ENCODE data around the gene ARHGAP45. TPM values are rescaled to one million over a fixed set of nuclear protein-coding genes. Genes with fewer than 3 reads are reported as not detected.

ARHGAP45 gene
- total RNA-seq, 1 experiment from 2014 or later = 0.57 TPM

GRCh38 chr19:1103708-1104310, 36.8 kb downstream of the ARHGAP45 start, which contains the start of gene GPX4:
Gene GPX4 (plus strand): TSS chr19:1103994. CDS start chr19:1104044, 50 bp downstream.
- DNase-seq (ENCODE audit: low read depth) = peak; percentile 99

GRCh38 chr19:1104311-1105007, 37.5 kb downstream of the ARHGAP45 start:
- peak; percentile 65 for DNase-seq (ENCODE audit: low read depth)

DNA sequence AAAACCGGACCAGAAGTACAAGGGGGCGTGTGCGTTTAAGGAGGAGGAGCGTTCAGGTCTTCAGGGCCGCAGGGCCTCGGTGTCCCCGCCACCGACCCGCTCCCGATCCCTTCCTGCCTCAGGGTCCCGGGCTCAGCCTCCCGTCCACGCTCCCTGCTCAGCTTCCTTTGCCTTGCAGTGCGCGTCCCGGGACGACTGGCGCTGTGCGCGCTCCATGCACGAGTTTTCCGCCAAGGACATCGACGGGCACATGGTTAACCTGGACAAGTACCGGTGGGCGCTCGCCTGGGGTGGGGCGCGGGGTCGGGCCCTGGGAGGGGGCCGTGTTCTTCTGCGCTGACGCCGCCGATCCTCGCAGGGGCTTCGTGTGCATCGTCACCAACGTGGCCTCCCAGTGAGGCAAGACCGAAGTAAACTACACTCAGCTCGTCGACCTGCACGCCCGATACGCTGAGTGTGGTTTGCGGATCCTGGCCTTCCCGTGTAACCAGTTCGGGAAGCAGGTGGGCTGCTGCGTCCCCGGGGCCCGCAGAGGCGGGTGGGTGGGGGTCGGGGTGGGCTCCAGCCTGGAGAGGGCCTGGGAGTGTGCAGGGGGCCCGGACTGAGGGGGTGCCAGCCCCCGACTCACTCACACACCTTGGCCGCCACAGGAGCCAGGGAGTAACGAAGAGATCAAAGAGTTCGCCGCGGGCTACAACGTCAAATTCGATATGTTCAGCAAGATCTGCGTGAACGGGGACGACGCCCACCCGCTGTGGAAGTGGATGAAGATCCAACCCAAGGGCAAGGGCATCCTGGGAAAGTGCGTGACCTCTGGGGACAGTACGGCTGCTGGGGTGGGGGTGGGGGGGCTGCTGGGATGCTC, 38.3 kb downstream of the ARHGAP45 start:
- no peak for DNase-seq (ENCODE audit: low read depth)

DNA sequence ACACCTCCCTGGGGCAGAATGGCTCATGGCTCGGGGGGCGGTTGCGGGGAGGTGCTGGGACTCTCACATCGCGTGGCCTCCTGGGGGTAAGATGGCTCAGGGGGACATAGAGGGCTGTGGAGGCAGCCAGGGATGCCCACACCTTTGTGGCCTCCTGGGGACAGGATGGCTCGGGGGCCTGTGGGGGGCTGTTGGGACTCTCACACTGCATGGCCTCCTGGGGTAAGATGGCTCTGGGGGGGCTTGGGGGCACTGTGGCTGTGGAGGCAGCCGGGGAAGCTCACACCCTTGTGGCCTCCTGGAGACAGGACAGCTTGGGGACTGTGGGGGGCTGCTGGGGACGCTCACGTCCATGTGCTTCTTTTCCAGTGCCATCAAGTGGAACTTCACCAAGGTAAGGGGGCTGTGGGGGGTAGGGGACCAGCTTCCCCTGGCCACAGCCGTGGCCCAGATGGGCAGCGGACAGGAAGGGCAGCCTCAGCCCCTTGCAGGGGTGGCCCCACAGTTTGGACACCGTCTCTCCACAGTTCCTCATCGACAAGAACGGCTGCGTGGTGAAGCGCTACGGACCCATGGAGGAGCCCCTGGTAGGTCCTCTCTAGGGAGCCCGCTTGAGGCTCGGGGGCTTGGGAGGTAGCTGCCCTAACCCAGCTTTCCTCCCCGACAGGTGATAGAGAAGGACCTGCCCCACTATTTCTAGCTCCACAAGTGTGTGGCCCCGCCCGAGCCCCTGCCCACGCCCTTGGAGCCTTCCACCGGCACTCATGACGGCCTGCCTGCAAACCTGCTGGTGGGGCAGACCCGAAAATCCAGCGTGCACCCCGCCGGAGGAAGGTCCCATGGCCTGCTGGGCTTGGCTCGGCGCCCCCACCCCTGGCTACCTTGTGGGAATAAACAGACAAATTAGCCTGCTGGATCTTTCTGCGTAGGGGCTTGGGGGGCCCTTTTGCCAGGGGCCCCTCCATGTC, 39.2 kb downstream of the ARHGAP45 start:
- DNase-seq (ENCODE audit: low read depth) = no peak

DNA sequence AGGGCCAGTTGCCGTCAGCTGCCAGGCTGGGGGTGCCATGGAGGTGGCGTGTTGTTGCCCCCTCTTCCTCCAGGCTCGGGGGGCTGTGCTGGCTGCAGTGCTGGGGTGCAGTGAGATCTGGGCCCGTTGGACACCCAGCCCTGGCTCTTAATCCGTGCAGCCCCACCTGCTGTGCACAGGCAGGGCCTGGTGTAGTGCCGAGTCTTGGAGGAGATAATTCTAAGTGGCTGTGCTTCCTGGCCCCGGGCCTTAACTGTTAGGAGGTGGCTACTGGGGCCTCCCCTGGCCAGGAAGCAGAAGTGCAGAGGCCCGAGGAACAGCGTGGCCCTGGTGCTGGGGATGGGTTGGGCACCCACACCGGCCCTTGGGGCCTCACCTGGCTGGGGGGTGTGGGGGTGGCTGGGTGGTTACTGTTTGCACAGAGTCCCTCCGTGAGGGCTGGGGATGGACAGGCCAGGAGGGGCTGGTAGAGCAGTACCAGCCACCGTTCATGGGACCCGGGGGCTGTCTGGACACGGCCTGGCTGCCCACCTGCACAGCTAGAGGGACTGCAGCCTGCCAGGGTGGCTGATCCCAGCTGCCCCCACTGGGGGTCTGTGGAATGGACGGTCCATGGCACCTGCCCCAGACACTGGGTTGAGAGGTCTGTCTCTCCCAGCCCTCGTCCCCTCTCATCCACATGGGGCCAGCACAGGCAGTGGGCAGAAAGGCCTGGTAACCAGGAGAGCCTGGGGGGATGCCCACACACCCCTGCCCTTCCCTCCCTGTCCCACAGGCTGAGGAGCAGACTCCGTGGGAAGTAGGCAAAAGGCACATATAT, 40.1 kb downstream of the ARHGAP45 start:
- no peak for DNase-seq (ENCODE audit: low read depth)

DNA sequence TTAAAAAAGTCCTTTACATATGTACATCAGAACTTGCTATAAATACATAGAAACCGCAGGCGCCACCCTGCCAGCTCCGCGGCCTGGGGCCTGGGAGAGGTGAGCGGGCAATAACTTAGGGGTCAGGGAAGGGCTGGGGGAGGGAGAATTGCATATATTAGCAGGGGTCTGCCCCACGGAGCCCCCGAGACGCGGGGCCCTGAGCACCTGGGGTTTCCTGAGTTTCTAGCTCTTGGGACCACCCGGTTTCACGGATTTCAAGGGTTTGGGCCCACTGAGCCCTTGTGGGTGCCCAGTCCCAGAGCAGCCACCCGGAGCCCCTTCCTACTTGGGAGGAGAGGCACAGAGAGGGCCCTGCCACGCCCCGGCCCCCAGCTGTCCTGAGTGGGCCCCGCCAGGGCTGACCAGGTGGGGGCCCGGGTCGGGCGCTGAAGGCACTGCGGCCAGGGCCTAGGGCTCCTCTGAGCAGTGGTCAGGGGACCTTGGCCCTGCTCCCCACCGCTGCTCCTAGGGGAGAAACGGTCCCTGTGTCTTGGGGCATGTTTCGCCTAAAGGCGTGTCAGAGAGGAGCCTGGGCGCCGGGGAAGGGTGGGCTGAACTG, 40.8 kb downstream of the ARHGAP45 start:
- DNase-seq (ENCODE audit: low read depth) = no peak

GRCh38 chr19:1108291-1109031, 41.5 kb downstream of the ARHGAP45 start:
- no peak for DNase-seq (ENCODE audit: low read depth)

DNA sequence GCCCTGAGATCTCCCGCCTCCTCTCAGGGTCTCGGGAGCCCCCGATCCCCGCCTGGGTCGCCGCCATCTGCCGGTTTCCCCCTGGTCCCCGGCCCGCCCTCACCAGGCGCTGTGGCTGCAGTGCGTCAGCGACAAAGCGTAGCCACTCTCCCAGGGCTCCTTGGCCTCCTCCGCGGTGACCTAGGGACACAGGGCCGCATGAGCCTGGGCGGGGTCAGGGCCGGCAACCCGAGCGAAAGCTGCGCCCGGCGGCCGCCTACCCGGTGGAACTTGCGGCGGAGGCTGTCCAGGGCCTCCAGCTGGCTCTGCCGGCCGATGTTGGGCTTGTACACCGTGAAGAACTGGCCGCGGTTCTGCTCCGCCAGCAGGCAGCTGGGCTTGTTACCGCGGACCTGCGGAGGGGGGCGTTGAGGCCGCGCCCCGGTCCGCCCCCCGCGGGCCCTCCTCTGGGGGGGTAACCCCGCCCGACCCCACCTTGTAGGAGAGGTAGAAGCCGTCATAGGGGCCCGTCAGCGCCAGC, 42.1 kb downstream of the ARHGAP45 start:
- no peak for DNase-seq (ENCODE audit: low read depth)

- DNase-seq (ENCODE audit: low read depth) = no peak
Measured at GRCh38 chr19:1109697-1110671, 43.0 kb downstream of the ARHGAP45 start.

- no peak for DNase-seq (ENCODE audit: low read depth)
Measured at GRCh38 chr19:1110809-1111640, 44.1 kb downstream of the ARHGAP45 start.

GRCh38 chr19:1111641-1112267, 44.8 kb downstream of the ARHGAP45 start:
- no peak for DNase-seq (ENCODE audit: low read depth)

- DNase-seq (ENCODE audit: low read depth) = no peak
Measured at GRCh38 chr19:1112268-1113029, 45.5 kb downstream of the ARHGAP45 start.

DNA sequence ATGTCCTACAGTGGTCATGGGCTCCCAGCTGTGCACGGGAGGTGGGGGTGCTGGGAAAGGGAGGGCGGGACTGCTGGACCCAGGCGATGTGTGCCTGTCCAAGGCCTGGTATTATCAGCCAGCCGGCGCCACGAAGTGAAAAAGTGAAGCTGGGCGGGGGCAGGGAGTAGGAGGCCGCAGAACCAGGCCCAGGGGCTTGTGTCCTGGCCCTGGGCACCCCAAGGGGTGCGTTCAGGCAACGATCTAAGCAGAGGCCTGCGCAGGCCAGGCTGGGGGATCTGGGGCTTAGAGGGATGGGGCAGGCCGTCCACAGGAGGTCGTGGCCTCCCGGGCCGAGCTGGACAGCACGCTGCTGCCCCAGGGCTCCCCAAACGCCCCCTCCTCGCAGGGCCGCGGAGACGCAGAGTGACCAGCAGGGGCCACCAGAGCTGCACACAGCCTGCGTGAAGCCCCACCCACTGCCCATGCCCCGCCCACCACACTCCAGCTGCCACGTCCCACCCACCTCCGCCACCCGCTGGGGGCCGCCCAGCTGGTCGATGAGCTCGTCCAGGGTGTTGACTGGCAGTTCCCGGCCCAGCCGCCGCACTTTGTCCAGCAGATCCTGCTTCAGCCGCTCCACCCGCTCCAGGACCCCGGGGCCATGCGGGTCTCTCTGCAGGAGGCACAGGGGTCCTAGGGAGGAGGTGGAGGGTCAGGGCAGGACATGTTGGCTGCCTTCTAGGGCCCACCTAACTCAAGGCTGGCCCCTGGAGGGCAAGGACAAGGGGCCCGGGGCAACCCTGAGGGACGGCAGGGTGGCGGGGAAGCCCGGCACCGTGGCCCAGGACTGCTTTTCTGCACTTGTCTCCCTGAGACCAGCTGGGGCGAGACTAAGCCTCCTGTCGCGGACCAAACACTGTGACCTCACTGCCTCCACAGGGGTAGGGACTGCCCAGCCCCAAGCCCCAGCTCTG, 46.3 kb downstream of the ARHGAP45 start:
- DNase-seq (ENCODE audit: low read depth) = peak; percentile 91

DNA sequence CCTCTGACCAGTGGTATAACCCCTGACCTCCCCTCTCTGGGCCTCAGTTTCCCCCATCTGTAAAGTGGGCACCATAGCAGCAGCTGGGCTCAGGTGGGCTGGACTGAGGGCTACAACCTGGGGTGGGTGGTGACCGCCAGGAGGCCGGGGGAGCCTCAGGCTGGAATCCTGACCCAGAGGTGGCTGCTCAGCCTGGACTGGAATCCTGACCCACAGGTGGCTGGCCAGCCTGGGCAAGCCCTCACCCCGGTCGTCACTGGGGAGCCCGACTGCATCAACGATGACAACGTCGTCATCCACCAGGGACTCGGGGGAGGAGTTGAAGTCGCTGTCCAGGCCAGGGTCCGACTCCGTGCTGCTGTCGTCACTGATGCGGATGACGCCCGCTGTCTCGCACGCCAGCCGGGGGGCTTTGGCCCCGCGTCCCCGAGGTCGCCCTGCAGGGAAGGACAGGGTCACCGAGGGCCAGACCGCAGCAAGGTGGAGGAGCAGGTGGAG, 47.1 kb downstream of the ARHGAP45 start:
- DNase-seq (ENCODE audit: low read depth) = no peak

All from LHCN-M2 (cell line).